Lung microvascular endothelial cell (primary cell): ENCODE measurements around the gene MAP4K1. TPM values are rescaled to one million over a fixed set of nuclear protein-coding genes. Genes with fewer than 3 reads are reported as not detected.
A peak's percentile ranks its signal among the peaks of the same experiment; 100 is the strongest.

Source experiments
- DNase-seq, 2 donors: peaks; one replicate each; pipeline versions ENCODE4 v3.0.0 to v3.0.0-alpha.2; 2010; ENCODE audit warnings: low read depth in 2 of 2
- total RNA-seq: library from RNA; depleted of rRNA; stranded (reverse); fragments of >200 nt; gene quantifications from 2 replicates; pipeline ENCODE4 v1.2.1, GENCODE V29; 2014

Gene MAP4K1
- total RNA-seq, 1 donor from 2014 or later = not detected

DNA sequence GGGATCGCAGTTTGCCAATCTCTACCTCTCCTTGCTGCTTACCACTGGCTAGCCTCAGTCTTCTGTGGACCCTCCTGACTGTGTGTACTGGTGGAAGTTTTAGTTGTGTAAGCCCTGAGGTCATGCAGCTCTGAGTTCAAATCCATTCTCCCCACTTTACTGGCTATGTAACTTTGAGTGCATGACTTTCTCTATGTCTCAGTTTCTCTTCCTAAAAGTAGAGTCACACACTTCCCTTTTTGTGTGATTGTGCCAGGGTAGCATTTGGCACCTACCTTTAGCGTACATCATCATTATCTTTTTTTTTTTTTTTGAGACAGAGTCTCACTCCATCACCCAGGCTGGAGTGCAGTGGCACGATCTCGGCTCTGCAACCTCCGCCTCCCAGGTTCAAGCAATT, 70.3 kb downstream of the MAP4K1 start:
- DNase-seq = no peak

- DNase-seq = no peak
These were observed 72.2 kb downstream of the MAP4K1 start for GRCh38 chr19:38545596-38545995.

DNA sequence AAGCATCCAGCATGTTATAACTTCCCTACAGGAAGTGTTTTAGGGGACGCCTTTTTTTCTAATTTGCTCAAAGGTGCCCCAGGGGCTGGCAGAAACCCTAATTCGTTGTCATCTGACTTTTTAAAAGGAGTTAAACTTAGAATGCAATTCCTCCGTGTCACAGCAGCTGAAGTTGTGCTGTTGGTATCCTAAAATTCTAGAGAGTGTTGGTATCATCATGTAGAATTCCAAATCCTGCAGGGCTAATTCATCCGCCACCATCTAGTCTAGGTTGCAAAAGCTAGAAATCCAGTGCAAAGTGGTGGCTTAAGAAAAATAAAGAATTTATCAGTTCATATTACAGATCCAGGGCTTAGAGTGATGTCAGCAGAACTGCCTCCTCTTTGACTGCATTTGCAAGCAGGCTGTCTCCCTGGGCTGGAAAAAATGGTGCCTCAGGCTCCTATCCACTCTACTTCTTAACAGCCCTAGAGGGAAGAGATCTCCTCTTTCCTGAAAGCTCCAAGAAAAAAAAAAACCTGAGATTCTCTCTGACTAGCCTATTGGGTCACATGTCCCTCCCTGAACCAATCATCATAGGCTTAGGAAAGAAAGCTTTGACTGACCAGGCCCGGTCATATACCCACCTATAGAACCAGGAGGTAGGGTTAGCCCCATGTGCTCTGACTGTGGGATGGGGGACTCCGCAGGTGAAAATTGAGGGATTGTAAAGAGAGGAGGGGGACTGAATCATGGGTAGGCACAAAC, 73.0 kb downstream of the MAP4K1 start:
- no peak for DNase-seq

DNA sequence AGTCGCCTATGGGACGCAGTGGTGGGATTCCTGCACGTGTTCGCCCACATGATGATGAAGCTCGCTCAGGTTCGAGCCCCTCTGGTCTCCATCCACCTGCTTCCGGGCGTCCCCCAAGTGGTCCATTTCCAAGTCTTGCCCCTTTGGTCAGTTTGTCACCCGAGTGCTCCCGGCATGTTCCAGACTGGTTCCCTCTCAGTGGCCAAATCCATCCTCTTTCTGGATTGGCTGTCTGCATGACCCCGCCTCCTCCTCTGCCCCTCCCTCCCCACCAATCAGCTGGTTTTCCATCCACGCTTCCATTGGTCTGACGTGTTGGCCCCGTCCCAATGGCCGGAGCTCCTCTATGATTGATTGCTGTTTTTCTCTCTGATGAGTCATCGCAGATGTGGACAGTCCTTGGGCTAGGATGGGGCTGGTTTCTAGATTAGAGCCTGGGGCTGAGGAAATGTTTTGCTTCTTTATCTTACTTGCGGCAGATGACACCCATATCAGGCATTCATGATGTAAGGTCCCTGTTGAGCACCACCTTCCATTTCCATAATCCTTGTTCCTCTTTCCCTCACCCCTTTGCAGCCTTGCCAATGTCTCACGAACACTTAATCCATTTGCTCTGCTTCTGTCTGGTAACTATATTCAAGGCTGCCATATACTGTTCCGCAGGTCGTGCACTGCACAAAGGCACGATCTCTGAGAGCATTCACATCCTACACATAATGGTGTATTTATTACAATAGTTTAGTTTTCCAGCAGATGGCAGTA, 73.8 kb downstream of the MAP4K1 start:
- peak; percentile 84 to 88 for DNase-seq

DNA sequence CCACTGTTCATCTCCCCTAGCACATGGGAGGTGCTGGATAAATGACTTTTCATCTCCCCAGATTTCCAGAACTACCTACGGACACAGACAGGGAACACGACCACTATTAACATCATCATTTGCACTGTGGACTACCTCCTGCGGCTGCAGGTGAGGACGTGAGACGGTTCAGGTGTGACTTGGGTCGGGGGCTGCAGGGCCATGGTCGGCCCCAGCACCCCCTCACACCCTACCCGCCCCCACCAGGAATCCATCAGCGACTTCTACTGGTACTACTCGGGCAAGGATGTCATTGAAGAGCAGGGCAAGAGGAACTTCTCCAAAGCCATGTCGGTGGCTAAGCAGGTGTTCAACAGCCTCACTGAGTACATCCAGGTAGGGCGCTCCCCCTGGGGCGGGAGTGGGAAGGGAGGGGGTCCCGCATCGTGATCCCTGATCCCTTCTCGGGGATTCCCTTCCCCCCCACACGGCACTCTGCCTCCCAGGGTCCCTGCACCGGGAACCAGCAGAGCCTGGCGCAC, 74.4 kb downstream of the MAP4K1 start:
- no peak for DNase-seq

DNA sequence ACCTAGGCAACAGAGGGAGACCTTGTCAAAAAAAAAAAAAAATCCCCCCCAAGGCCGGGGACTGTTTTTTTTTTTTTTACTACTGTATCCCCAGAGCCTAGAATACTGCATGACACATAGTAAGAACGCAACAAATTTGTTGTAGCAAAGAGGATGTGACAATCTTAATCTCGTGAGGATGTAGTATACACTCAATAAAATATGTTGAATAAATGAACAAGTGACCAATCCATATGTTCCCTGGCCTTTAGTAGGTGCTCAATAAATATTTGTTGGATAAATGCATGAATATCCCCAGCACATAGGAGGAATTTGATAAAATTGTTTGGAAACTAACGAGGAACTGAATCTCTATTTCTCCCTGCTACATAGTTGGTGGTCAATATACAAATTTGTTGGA, 75.7 kb downstream of the MAP4K1 start:
- DNase-seq = no peak

- no peak for DNase-seq
These were observed 78.0 kb downstream of the MAP4K1 start for GRCh38 chr19:38539751-38540150.

DNA sequence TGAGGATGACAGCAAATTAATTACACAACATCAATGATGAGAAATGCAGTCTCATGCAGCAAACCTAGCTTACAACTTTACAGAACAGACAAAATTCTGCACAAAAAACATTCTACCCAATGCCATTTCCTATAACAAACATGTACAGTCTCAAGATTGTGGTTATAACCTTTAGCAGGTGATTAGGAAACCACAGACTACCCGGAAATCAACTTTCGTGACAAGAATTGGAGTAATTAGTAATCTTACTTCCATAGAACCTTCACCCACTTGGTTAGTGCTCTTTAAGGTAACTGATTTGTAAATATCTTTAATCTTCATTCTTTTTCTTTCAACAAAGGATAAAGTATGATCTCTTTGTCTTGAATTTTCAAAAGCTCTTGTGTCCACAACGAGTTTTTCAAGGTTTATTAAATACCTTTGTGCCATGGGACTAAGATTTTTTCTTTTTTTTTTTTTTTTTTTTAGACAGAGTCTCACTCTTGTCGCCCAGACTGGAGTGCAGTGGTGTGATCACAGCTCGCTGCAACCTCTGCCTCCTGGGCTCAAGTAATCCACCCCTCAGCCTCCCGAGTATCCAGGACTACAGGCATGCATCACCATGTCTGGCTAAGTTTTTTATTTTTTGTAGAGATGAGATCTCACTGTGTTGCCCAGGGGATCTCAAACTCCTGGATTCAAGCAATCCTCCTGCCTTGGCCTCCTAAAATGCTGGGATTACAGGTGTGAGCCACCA, 78.8 kb downstream of the MAP4K1 start:
- no peak for DNase-seq

DNA sequence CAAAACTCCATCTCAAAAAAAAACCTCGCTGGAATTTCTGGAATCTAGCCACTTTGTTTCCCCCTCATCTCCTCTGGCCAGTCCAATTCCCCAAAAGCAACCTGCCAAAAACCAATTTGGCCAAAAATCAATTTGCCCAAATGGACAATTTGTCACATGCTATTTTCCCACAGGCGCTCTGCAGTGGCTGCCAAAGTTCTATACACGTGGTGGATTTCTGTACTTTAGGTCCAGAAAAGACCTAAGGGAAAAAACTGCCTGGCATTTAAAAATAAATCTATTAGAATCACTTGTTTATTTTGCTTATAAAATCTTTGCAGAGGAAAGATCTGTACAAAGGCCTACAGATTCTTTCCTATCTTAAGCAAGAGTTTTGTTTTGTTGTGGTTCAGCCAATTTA, 79.4 kb downstream of the MAP4K1 start:
- DNase-seq = peak in 1 of 2 donors; percentile 79

Other genes starting within 250 kb of the MAP4K1 start
- 178 and 202 TPM in 2 replicates for gene PSMD8, start 243.4 kb downstream of the MAP4K1 start, total RNA-seq
- 0.22 TPM in 1 of 2 replicates, not detected in the other for gene GGN, start 229.9 kb downstream of the MAP4K1 start, total RNA-seq
- gene SPRED3, start 229.3 kb downstream of the MAP4K1 start, total RNA-seq = under 0.01 and 0.87 TPM in 2 replicates
- 4.0 and 4.8 TPM in 2 replicates for gene FAM98C, start 214.9 kb downstream of the MAP4K1 start, total RNA-seq
- not detected in 2 replicates for gene RASGRP4, start 191.7 kb downstream of the MAP4K1 start, total RNA-seq
- gene RYR1, start 184.3 kb downstream of the MAP4K1 start, total RNA-seq = not detected in 2 replicates
- gene EIF3K, start 1.2 kb upstream of the MAP4K1 start, total RNA-seq = 260 and 318 TPM in 2 replicates
- gene ACTN4, start 29.7 kb upstream of the MAP4K1 start, total RNA-seq = 131 and 136 TPM in 2 replicates
- gene CAPN12, start 126.5 kb upstream of the MAP4K1 start, total RNA-seq = under 0.01 TPM in 2 replicates
- gene LGALS7, start 155.6 kb upstream of the MAP4K1 start, total RNA-seq = not detected in 2 replicates
- not detected in 2 replicates for gene LGALS7B, start 171.2 kb upstream of the MAP4K1 start, total RNA-seq
- gene LGALS4, start 195.0 kb upstream of the MAP4K1 start, total RNA-seq = not detected in 2 replicates
- gene ECH1, start 213.8 kb upstream of the MAP4K1 start, total RNA-seq = 49.0 and 49.7 TPM in 2 replicates
- gene HNRNPL, start 232.0 kb upstream of the MAP4K1 start, total RNA-seq = 204 and 211 TPM in 2 replicates